ENCODE measurements around the gene BRD7.
A peak's percentile ranks its signal among the peaks of the same experiment; 100 is the strongest.

BRD7 gene

GRCh38 chr16:50400312-50400966, 31.7 kb upstream of the BRD7 start:
- no peaks in the 10 kb centered on the region for H3K36me3 ChIP-seq (ENCODE audit: control insufficient read depth, insufficient read depth, low read length)
- H3K27ac ChIP-seq (ENCODE audit: insufficient read depth, low read depth, low read length, poor library complexity, severe bottlenecking), result no peak overlapping the region
- no peaks in the 10 kb centered on the region for H3K27me3 ChIP-seq (ENCODE audit: control insufficient read depth, insufficient read depth, low read length, poor library complexity, severe bottlenecking)
- no peaks in the 10 kb centered on the region for H3K9me3 ChIP-seq (ENCODE audit: control insufficient read depth, low read length)
- H3K4me3 ChIP-seq (ENCODE audit: insufficient read depth, low read depth, low read length), result no peak overlapping the region
- WGBS, 2 experiments, result 95 to 97% methylated on average over 8 of the region's 8 CpGs
- H3K4me1 ChIP-seq (ENCODE audit: control insufficient read depth, insufficient read depth, low read length), result no peaks in the 10 kb centered on the region

DNA sequence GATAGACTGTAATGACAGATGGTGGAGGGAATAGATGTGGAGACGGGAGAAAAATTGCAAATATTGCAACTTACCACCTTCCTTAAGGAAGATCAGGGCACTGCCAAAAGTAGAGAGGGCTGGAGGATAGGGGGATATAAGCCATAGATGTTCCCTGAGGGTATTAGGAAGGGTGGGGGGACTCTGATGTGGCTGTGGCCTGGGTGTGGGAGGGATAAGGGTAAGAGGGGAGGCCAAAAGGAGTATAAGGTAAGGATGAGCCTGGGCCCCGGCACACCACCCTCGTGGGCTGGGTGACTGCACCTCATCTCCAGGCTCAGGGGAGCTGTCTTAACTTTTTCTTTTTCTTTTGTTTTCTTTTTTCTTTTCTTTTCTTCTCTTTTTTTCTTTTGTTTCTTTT, 30.6 kb upstream of the BRD7 start:
- no peaks in the 10 kb centered on the region for H3K27me3 ChIP-seq (ENCODE audit: control insufficient read depth, insufficient read depth, low read length, poor library complexity, severe bottlenecking)
- 88 to 89% methylated on average over 3 of the region's 3 CpGs for WGBS, 2 experiments
- H3K36me3 ChIP-seq (ENCODE audit: control insufficient read depth, insufficient read depth, low read length), result no peaks in the 10 kb centered on the region
- H3K27ac ChIP-seq (ENCODE audit: insufficient read depth, low read depth, low read length, poor library complexity, severe bottlenecking), result no peak overlapping the region
- H3K4me1 ChIP-seq (ENCODE audit: control insufficient read depth, insufficient read depth, low read length), result no peaks in the 10 kb centered on the region
- no peaks in the 10 kb centered on the region for H3K9me3 ChIP-seq (ENCODE audit: control insufficient read depth, low read length)
- H3K4me3 ChIP-seq (ENCODE audit: insufficient read depth, low read depth, low read length), result no peak overlapping the region

DNA sequence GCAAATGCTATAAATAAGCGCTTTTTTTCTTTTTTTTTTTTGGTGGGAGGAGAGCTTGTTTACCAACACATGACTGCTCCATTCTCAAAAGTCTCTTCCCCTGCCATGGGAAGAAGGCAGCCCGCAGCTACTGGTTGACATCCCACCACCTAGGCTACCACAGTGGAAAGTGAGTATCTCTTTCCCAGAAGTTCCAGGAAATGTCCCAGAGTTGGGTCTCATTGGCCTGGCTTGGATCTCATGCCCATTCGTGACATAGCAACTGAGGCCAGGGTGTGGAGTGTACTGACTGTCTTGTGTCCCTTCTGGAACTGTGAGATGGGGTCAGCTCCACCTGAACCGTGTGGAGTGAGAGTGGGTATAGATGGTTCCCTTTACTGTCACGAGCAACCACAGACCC, 29.5 kb upstream of the BRD7 start:
- Histone ChIP-seq H3K27ac (ENCODE audit: insufficient read depth, low read depth, low read length, poor library complexity, severe bottlenecking) (no peak overlapping the region), H3K27me3 (ENCODE audit: control insufficient read depth, insufficient read depth, low read length, poor library complexity, severe bottlenecking) (no peaks in the 10 kb centered on the region), H3K36me3 (ENCODE audit: control insufficient read depth, insufficient read depth, low read length) (no peaks in the 10 kb centered on the region), H3K4me3 (ENCODE audit: insufficient read depth, low read depth, low read length) (no peak overlapping the region), H3K4me1 (ENCODE audit: control insufficient read depth, insufficient read depth, low read length) (no peaks in the 10 kb centered on the region), H3K9me3 (ENCODE audit: control insufficient read depth, low read length) (no peaks in the 10 kb centered on the region)
- 89 to 93% methylated on average over 5 of the region's 5 CpGs for WGBS, 2 experiments

DNA sequence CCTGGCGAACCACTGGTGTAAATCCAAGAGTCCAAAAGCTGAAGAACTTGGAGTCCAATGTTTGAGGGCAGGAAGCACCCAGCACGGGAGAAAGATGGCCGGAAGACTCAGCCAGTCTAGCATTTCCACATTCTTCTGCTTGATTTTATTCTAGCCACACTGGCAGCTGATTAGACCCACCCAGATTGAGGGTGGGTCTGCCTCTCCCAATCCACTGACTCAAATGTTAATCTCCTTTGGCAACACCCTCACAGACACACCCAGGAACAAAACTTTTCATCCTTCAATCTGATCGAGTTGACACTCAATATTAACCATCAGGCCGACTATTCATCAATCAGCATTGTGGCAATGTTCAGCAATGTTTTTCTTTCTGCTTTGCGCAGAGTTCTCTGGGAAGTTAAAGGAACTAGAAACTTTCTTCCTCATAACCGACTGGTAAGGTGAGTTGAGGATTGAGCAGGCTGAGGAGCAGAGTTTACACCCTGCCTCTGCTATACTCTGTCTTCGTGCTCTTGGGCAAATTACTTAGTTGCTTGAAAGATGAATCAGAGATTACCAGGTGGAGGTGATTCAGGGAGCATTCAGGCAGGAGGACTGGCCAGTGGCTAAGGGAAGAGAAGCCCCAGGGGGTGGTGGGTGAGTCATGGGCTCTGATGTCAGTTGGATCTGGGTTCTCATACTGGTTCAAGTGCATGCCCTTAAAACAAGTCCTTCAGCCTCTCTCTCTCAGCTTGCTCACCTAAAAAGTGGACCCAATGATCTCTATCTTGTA, 28.2 kb upstream of the BRD7 start:
- 90 to 92% methylated on average over 8 of the region's 8 CpGs for WGBS, 2 experiments

DNA sequence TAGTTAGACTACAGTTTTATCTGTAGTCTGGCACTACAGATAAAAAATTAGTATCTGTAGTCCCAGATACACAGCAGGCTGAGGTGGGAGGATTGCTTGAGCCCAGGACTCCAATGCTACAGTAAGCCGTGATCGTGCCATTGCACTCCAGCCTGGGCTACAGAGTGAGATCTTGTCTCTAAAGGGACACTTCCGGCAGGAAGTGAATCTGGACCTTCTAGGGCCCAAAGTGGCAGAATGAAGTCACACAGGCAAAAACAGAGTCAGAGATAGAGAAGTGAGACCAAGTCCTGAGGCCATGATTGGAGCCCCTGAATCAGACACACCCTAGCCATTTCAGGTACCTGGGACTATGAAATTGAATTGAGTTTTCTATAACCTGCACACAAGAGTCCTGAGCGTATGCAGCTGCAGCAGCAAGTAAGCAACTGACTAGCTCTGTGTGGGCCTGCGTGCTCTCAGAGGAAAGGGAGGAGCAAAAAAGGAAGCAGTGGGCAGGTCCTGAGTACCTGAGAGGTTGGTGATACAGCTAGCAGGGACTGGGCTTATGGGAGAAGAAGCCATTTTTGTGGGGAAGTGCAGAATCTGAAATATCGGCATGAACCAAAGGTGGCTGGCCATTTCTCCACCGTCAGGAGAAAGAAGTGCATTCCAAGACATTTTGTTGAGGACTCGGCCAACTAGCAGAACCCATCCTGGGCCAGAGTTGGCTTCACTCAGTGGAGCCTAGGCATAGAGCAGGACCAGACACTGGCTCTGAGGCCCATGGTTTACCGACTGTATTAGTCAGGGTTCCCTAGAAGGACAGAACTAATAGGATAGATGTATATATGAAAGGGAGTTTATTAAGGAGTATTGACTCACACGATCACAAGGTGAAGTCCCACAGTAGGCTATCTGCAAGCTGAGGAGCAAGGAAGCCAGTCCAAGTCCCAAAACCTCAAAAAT, 27.2 kb upstream of the BRD7 start:
- Histone ChIP-seq H3K27me3 (ENCODE audit: control insufficient read depth, insufficient read depth, low read length, poor library complexity, severe bottlenecking) (no peaks in the 10 kb centered on the region), H3K9me3 (ENCODE audit: control insufficient read depth, low read length) (no peaks in the 10 kb centered on the region), H3K27ac (ENCODE audit: insufficient read depth, low read depth, low read length, poor library complexity, severe bottlenecking) (no peak overlapping the region), H3K4me1 (ENCODE audit: control insufficient read depth, insufficient read depth, low read length) (peaks cover 2% of the 10 kb centered on the region), H3K4me3 (ENCODE audit: insufficient read depth, low read depth, low read length) (no peak overlapping the region), H3K36me3 (ENCODE audit: control insufficient read depth, insufficient read depth, low read length) (no peaks in the 10 kb centered on the region)
- WGBS, 2 experiments, result 94 to 95% methylated on average over 10 of the region's 10 CpGs

More for the DNA sequence above, 28.2 kb upstream of the BRD7 start:
- Histone ChIP-seq H3K27ac (ENCODE audit: insufficient read depth, low read depth, low read length, poor library complexity, severe bottlenecking) (no peak overlapping the region), H3K27me3 (ENCODE audit: control insufficient read depth, insufficient read depth, low read length, poor library complexity, severe bottlenecking) (no peaks in the 10 kb centered on the region), H3K4me1 (ENCODE audit: control insufficient read depth, insufficient read depth, low read length) (no peaks in the 10 kb centered on the region), H3K4me3 (ENCODE audit: insufficient read depth, low read depth, low read length) (no peak overlapping the region), H3K9me3 (ENCODE audit: control insufficient read depth, low read length) (no peaks in the 10 kb centered on the region), H3K36me3 (ENCODE audit: control insufficient read depth, insufficient read depth, low read length) (no peaks in the 10 kb centered on the region)

- Histone ChIP-seq H3K4me3 (ENCODE audit: insufficient read depth, low read depth, low read length) (no peak overlapping the region), H3K4me1 (ENCODE audit: control insufficient read depth, insufficient read depth, low read length) (peaks cover 14% of the 10 kb centered on the region), H3K27me3 (ENCODE audit: control insufficient read depth, insufficient read depth, low read length, poor library complexity, severe bottlenecking) (no peaks in the 10 kb centered on the region), H3K36me3 (ENCODE audit: control insufficient read depth, insufficient read depth, low read length) (no peaks in the 10 kb centered on the region), H3K9me3 (ENCODE audit: control insufficient read depth, low read length) (no peaks in the 10 kb centered on the region), H3K27ac (ENCODE audit: insufficient read depth, low read depth, low read length, poor library complexity, severe bottlenecking) (no peak overlapping the region)
- WGBS, 2 experiments, result 88 to 92% methylated on average over 6 of the region's 6 CpGs
Observed at GRCh38 chr16:50393858-50394802, 25.3 kb upstream of the BRD7 start.

- no peaks in the 10 kb centered on the region for H3K36me3 ChIP-seq (ENCODE audit: control insufficient read depth, insufficient read depth, low read length)
- H3K4me3 ChIP-seq (ENCODE audit: insufficient read depth, low read depth, low read length), result no peak overlapping the region
- no peaks in the 10 kb centered on the region for H3K9me3 ChIP-seq (ENCODE audit: control insufficient read depth, low read length)
- no peaks in the 10 kb centered on the region for H3K27me3 ChIP-seq (ENCODE audit: control insufficient read depth, insufficient read depth, low read length, poor library complexity, severe bottlenecking)
- WGBS, 2 experiments, result 79 to 84% methylated on average over 7 of the region's 8 CpGs
- H3K27ac ChIP-seq (ENCODE audit: insufficient read depth, low read depth, low read length, poor library complexity, severe bottlenecking), result no peak overlapping the region
- H3K4me1 ChIP-seq (ENCODE audit: control insufficient read depth, insufficient read depth, low read length), result peaks cover 18% of the 10 kb centered on the region
Observed at GRCh38 chr16:50393416-50393815, 24.6 kb upstream of the BRD7 start.

GRCh38 chr16:50390914-50391716, 22.3 kb upstream of the BRD7 start:
- WGBS, 2 experiments, result 84 to 86% methylated on average over 30 of the region's 30 CpGs
- H3K36me3 ChIP-seq (ENCODE audit: control insufficient read depth, insufficient read depth, low read length), result no peaks in the 10 kb centered on the region
- no peak overlapping the region for H3K4me3 ChIP-seq (ENCODE audit: insufficient read depth, low read depth, low read length)
- no peaks in the 10 kb centered on the region for H3K27me3 ChIP-seq (ENCODE audit: control insufficient read depth, insufficient read depth, low read length, poor library complexity, severe bottlenecking)
- peaks cover 18% of the 10 kb centered on the region for H3K4me1 ChIP-seq (ENCODE audit: control insufficient read depth, insufficient read depth, low read length)
- peak overlapping the region; percentile 2 for H3K27ac ChIP-seq (ENCODE audit: insufficient read depth, low read depth, low read length, poor library complexity, severe bottlenecking)
- no peaks in the 10 kb centered on the region for H3K9me3 ChIP-seq (ENCODE audit: control insufficient read depth, low read length)

DNA sequence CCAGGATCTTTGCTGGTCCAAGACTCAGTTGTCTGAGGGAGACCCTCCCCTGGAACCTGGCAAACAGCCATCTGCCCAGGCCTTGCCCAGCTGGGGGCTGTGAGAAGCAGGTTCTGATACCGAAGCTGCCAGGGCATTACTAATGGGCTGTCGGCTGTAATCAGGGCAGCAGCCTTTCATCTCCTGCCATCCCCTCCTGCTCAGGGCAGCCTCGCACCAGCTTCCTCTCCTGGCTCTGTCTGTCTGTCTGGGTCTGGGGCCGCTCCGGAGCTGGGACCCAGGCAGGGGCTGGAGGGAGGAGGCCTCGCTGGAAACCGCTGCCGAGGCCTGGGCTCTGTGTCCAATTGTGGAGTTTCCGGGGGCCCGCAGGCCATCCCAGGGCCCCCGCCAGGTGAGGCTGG, 21.6 kb upstream of the BRD7 start:
- no peaks in the 10 kb centered on the region for H3K36me3 ChIP-seq (ENCODE audit: control insufficient read depth, insufficient read depth, low read length)
- no peak overlapping the region for H3K4me3 ChIP-seq (ENCODE audit: insufficient read depth, low read depth, low read length)
- H3K9me3 ChIP-seq (ENCODE audit: control insufficient read depth, low read length), result no peaks in the 10 kb centered on the region
- no peak overlapping the region for H3K27ac ChIP-seq (ENCODE audit: insufficient read depth, low read depth, low read length, poor library complexity, severe bottlenecking)
- 88% methylated on average over 11 of the region's 11 CpGs for WGBS, 2 experiments
- H3K27me3 ChIP-seq (ENCODE audit: control insufficient read depth, insufficient read depth, low read length, poor library complexity, severe bottlenecking), result no peaks in the 10 kb centered on the region
- peaks cover 18% of the 10 kb centered on the region for H3K4me1 ChIP-seq (ENCODE audit: control insufficient read depth, insufficient read depth, low read length)
